Measurements from ENCODE around the gene NREP.

NREP gene

GRCh38 chr5:111756581-111757354 lies at the start of gene NREP:
NREP (minus strand) TSS chr5:111757194; CDS start chr5:111755772, 1,422 bp downstream.
- no peak for DNase-seq (ENCODE audit: low spot score)

GRCh38 chr5:111806753-111807152 lies 49.8 kb upstream of the NREP start:
- DNase-seq (ENCODE audit: low spot score) = no peak

- no peak for DNase-seq (ENCODE audit: low spot score)
Measured at GRCh38 chr5:111806156-111806555, 49.2 kb upstream of the NREP start.

- no peak for DNase-seq (ENCODE audit: low spot score)
Measured at GRCh38 chr5:111805071-111805470, 48.1 kb upstream of the NREP start.

- DNase-seq (ENCODE audit: low spot score) = no peak
Measured at GRCh38 chr5:111800351-111800750, 43.4 kb upstream of the NREP start.

GRCh38 chr5:111795142-111795541 lies 38.1 kb upstream of the NREP start:
- no peak for DNase-seq (ENCODE audit: low spot score)

GRCh38 chr5:111792471-111793058 lies 35.6 kb upstream of the NREP start:
- DNase-seq (ENCODE audit: low spot score) = no peak

- DNase-seq (ENCODE audit: low spot score) = no peak
Measured at GRCh38 chr5:111790295-111790694, 33.3 kb upstream of the NREP start.

GRCh38 chr5:111787006-111787405 lies 30.0 kb upstream of the NREP start:
- DNase-seq (ENCODE audit: low spot score) = no peak

- DNase-seq (ENCODE audit: low spot score) = no peak
Measured at GRCh38 chr5:111784491-111785181, 27.6 kb upstream of the NREP start.

- DNase-seq (ENCODE audit: low spot score) = no peak
Measured at GRCh38 chr5:111783537-111783936, 26.5 kb upstream of the NREP start.

GRCh38 chr5:111782216-111782615 lies 25.2 kb upstream of the NREP start:
- DNase-seq (ENCODE audit: low spot score) = no peak

- no peak for DNase-seq (ENCODE audit: low spot score)
Measured at GRCh38 chr5:111781200-111781599, 24.2 kb upstream of the NREP start.

- DNase-seq (ENCODE audit: low spot score) = no peak
Measured at GRCh38 chr5:111779922-111780292, 22.9 kb upstream of the NREP start.

- DNase-seq (ENCODE audit: low spot score) = no peak
Measured at GRCh38 chr5:111779260-111779921, 22.4 kb upstream of the NREP start.

- DNase-seq (ENCODE audit: low spot score) = no peak
Measured at GRCh38 chr5:111776913-111777781, 20.2 kb upstream of the NREP start.

GRCh38 chr5:111775224-111775623 lies 18.2 kb upstream of the NREP start:
- no peak for DNase-seq (ENCODE audit: low spot score)

- no peak for DNase-seq (ENCODE audit: low spot score)
Measured at GRCh38 chr5:111774525-111774924, 17.5 kb upstream of the NREP start.

- DNase-seq (ENCODE audit: low spot score) = no peak
Measured at GRCh38 chr5:111772456-111773122, 15.6 kb upstream of the NREP start.

- DNase-seq (ENCODE audit: low spot score) = no peak
Measured at GRCh38 chr5:111769541-111769940, 12.5 kb upstream of the NREP start.

Data from germinal center (tissue), 1 donor.